Measurements from ENCODE around the gene SKIC3. TPM values are rescaled to one million over a fixed set of nuclear protein-coding genes. Genes with fewer than 3 reads are reported as not detected.

Gene SKIC3
- total RNA-seq, 1 donor from 2014 or later: 68.7 TPM

DNA sequence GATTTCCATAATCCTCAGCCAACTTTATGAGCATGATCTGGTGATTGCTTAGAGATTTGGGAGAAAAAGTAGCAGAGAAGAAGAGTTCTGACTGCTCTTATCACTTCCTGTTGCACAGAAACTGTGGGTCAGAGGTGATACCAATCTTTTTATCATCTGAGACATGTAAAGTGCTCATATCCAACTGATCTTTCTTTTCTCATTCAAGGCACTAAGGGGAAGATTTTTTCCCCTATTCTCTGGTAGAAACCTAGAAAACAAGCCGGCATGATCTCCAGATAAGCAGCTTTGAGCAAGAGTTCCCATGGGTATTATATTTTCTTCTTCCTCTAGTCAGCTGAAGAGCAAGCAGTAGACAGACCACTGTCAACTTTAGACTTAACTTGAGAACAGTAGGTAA lies 36.1 kb upstream of the SKIC3 start:
- no peaks in the 10 kb centered on the region for H3K9me3 ChIP-seq
- H3K36me3 ChIP-seq: no peaks in the 10 kb centered on the region
- TF ChIP-seq, protein P1, sequence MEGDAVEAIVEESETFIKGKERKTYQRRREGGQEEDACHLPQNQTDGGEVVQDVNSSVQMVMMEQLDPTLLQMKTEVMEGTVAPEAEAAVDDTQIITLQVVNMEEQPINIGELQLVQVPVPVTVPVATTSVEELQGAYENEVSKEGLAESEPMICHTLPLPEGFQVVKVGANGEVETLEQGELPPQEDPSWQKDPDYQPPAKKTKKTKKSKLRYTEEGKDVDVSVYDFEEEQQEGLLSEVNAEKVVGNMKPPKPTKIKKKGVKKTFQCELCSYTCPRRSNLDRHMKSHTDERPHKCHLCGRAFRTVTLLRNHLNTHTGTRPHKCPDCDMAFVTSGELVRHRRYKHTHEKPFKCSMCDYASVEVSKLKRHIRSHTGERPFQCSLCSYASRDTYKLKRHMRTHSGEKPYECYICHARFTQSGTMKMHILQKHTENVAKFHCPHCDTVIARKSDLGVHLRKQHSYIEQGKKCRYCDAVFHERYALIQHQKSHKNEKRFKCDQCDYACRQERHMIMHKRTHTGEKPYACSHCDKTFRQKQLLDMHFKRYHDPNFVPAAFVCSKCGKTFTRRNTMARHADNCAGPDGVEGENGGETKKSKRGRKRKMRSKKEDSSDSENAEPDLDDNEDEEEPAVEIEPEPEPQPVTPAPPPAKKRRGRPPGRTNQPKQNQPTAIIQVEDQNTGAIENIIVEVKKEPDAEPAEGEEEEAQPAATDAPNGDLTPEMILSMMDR (IDR thresholded peaks at IDR 0.05): no peak
- no peak overlapping the region for H3K4me3 ChIP-seq
- H3K27ac ChIP-seq: no peak overlapping the region
- no peaks in the 10 kb centered on the region for H3K4me1 ChIP-seq
- ATAC-seq (no peak), DNase-seq (no peak)
- H3K27me3 ChIP-seq (ENCODE audit: low read depth): no peaks in the 10 kb centered on the region
- intact Hi-C loops (cut with DNase I): no loop called here

DNA sequence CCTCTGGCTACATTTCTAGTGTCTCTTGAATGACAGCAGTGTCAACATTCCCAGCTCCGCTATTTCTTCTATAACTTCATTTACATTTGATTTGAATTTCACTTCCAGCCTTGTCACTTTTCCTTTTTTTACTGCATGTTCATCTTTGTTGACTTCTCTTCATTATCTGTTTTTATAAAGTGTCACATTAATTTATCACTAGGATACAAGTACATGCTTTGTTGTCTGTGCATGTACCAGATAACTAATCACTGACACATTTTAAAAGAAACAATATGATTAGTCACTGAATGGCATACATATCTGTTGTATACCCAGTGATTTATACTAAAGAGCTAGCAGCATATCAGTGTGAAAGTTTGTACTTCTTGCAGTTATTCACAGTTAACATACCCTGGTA lies 29.2 kb upstream of the SKIC3 start:
- no peak for DNase-seq
- Histone ChIP-seq H3K9me3 (no peaks in the 10 kb centered on the region), H3K27ac (no peak overlapping the region), H3K36me3 (peaks cover 4% of the 10 kb centered on the region), H3K4me1 (no peaks in the 10 kb centered on the region), H3K27me3 (ENCODE audit: low read depth) (no peaks in the 10 kb centered on the region), H3K4me3 (no peak overlapping the region)
- TF ChIP-seq, protein P1 (IDR thresholded peaks at IDR 0.05): no peak
- intact Hi-C loops (cut with DNase I): no loop called here
- ATAC-seq: no peak

DNA sequence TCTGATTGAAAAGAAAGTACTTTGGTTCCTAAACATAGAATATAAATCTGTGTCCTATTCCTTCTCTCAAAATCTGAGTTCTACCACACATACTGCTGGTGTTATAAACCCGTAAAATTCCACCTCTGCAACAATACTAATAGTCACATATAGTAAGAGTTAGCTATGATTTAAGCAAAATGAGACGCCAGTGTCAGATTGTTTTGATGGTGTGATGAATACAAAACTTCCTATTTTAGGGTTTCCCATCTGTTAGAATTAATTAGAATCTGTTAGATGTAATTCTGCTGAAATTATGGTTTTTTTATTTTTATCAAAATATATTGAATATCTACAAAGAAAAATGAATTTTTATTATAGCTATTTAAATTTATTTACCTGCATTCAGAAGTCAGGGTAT lies 26.8 kb upstream of the SKIC3 start:
- no peak for ATAC-seq
- Histone ChIP-seq H3K4me1 (no peaks in the 10 kb centered on the region), H3K36me3 (peaks cover 4% of the 10 kb centered on the region)

DNA sequence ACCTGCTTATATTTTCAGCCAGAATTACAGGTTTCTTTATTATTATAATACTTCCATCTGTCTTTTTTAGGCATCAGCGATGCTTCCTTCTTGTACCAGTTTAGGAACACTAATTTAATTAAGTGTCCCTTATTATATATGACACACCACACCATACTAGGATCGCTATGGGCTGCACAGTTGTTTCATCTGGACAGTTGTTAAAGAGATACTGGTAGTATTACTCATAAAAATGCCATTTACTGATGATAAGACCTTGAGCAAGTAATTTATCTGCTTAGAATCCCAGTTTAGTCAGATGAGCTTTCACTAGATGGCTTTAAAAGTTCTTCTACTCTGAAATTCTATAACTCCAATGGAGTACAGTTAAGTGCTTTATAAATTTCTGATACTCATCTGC lies 17.2 kb upstream of the SKIC3 start:
- Histone ChIP-seq H3K9me3 (no peaks in the 10 kb centered on the region), H3K4me3 (no peak overlapping the region), H3K36me3 (peaks cover 10% of the 10 kb centered on the region), H3K27ac (no peak overlapping the region), H3K4me1 (no peaks in the 10 kb centered on the region), H3K27me3 (ENCODE audit: low read depth) (no peaks in the 10 kb centered on the region)
- DNase-seq (no peak), ATAC-seq (no peak)
- intact Hi-C loops (cut with DNase I): no loop called here
- TF ChIP-seq, protein P1 (IDR thresholded peaks at IDR 0.05): no peak

More for the DNA sequence above, 26.8 kb upstream of the SKIC3 start:
- Histone ChIP-seq H3K4me3 (no peak overlapping the region), H3K27ac (no peak overlapping the region), H3K27me3 (ENCODE audit: low read depth) (no peaks in the 10 kb centered on the region), H3K9me3 (no peaks in the 10 kb centered on the region)
- intact Hi-C loops (cut with DNase I): no loop called here
- TF ChIP-seq, protein P1 (IDR thresholded peaks at IDR 0.05): no peak
- DNase-seq: no peak

- Histone ChIP-seq H3K4me1 (no peaks in the 10 kb centered on the region), H3K36me3 (peaks cover 16% of the 10 kb centered on the region), H3K9me3 (no peaks in the 10 kb centered on the region), H3K27me3 (ENCODE audit: low read depth) (no peaks in the 10 kb centered on the region), H3K27ac (no peak overlapping the region), H3K4me3 (no peak overlapping the region)
- TF ChIP-seq, protein P1 (IDR thresholded peaks at IDR 0.05): no peak
- intact Hi-C loops (cut with DNase I): no loop called here
- no peak for ATAC-seq
- DNase-seq: no peak
Measured at GRCh38 chr5:95565280-95565920, 10.6 kb upstream of the SKIC3 start.

All from lower lobe of right lung (tissue), 2 donors.